Measurements from ENCODE around the gene CCDC141.

Gene CCDC141

GRCh38 chr2:178962805-178963433, 87.0 kb downstream of the CCDC141 start:
- no peak for DNase-seq (ENCODE audit: low read depth)

- DNase-seq (ENCODE audit: low read depth), result no peak
Measured at GRCh38 chr2:178962152-178962551, 87.8 kb downstream of the CCDC141 start.

- no peak for DNase-seq (ENCODE audit: low read depth)
Measured at GRCh38 chr2:178954049-178954448, 95.9 kb downstream of the CCDC141 start.

GRCh38 chr2:178951266-178952006, 98.5 kb downstream of the CCDC141 start:
- no peak for DNase-seq (ENCODE audit: low read depth)

- DNase-seq (ENCODE audit: low read depth), result no peak
Measured at GRCh38 chr2:178949584-178949983, 100.4 kb downstream of the CCDC141 start.

GRCh38 chr2:178949151-178949550, 100.8 kb downstream of the CCDC141 start:
- DNase-seq (ENCODE audit: low read depth), result no peak

GRCh38 chr2:178947006-178947405, 102.9 kb downstream of the CCDC141 start:
- DNase-seq (ENCODE audit: low read depth), result no peak

- no peak for DNase-seq (ENCODE audit: low read depth)
Measured at GRCh38 chr2:178946494-178946893, 103.4 kb downstream of the CCDC141 start.

GRCh38 chr2:178943745-178944144, 106.2 kb downstream of the CCDC141 start:
- DNase-seq (ENCODE audit: low read depth), result no peak

- DNase-seq (ENCODE audit: low read depth), result no peak
Measured at GRCh38 chr2:178934571-178934970, 115.4 kb downstream of the CCDC141 start.

GRCh38 chr2:178933493-178933892, 116.4 kb downstream of the CCDC141 start:
- no peak for DNase-seq (ENCODE audit: low read depth)

- DNase-seq (ENCODE audit: low read depth), result no peak
Measured at GRCh38 chr2:178928077-178928476, 121.9 kb downstream of the CCDC141 start.

- no peak for DNase-seq (ENCODE audit: low read depth)
Measured at GRCh38 chr2:178927173-178927572, 122.8 kb downstream of the CCDC141 start.

- DNase-seq (ENCODE audit: low read depth), result no peak
Measured at GRCh38 chr2:178924817-178925216, 125.1 kb downstream of the CCDC141 start.

GRCh38 chr2:178923546-178923945, 126.4 kb downstream of the CCDC141 start:
- no peak for DNase-seq (ENCODE audit: low read depth)

GRCh38 chr2:178920916-178921513, 128.9 kb downstream of the CCDC141 start:
- no peak for DNase-seq (ENCODE audit: low read depth)

- no peak for DNase-seq (ENCODE audit: low read depth)
Measured at GRCh38 chr2:178917555-178917954, 132.4 kb downstream of the CCDC141 start.

- no peak for DNase-seq (ENCODE audit: low read depth)
Measured at GRCh38 chr2:178915423-178916173, 134.3 kb downstream of the CCDC141 start.

- DNase-seq (ENCODE audit: low read depth), result peak; percentile 39
Measured at GRCh38 chr2:178914259-178914849, 135.6 kb downstream of the CCDC141 start.

GRCh38 chr2:178913049-178913441, 136.9 kb downstream of the CCDC141 start:
- no peak for DNase-seq (ENCODE audit: low read depth)

- no peak for DNase-seq (ENCODE audit: low read depth)
Measured at GRCh38 chr2:178912416-178913048, 137.4 kb downstream of the CCDC141 start.

GRCh38 chr2:178911039-178911438, 138.9 kb downstream of the CCDC141 start:
- no peak for DNase-seq (ENCODE audit: low read depth)

All from activated gamma-delta T cell treated with anti-CD3 and anti-CD28 coated beads, Interleukin-2, amount 50 U/mL, for 16 hours (primary cell).